Measurements from ENCODE around the gene HOMEZ.
A peak's percentile ranks its signal among the peaks of the same experiment; 100 is the strongest.

GRCh38 chr14:23285530-23286019 lies 357 bp downstream of the HOMEZ start:
- TF ChIP-seq REST (IDR thresholded peaks at IDR 0.05; ENCODE audit: low read depth) (no peak), ZBTB7A (IDR thresholded peaks at IDR 0.05; ENCODE audit: low read depth) (peak; percentile 75), YY1 (IDR thresholded peaks at IDR 0.05; ENCODE audit: low read depth) (no peak)
